ENCODE measurements around the gene CAPRIN1. TPM values are rescaled to one million over a fixed set of nuclear protein-coding genes. Genes with fewer than 3 reads are reported as not detected.

The CAPRIN1 gene
- total and polyA plus RNA-seq, 10 of the 15 experiments (the other 5 are each of a cell fraction or from before 2014, with no cell fraction given) = 50.4 to 228 (median 191) TPM

DNA sequence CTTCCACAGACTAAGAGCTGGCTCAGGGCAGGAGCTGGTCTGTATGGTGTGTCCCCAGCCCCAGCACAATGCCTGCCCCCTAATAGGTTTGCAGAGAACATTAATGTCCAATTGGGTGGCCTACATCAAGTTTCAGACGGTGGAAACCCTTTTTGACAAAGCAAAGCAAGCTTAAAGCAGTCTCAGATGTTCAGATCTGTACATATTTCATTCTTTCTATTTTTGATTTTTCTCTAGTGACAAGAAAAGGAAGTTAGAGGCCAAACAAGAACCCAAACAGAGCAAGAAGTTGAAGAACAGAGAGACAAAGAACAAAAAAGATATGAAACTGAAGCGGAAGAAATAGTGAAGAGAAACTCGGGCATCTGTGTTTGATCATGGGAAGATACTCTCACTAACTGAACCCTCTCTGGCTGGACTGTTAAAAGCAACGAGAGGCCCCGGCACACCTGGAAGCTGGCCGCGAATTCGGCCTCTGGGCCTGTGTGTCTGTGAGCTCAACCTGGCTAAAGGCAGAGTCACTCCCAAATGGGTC is 94.4 kb downstream of the CAPRIN1 start (continued):
- TF ChIP-seq, protein P1, sequence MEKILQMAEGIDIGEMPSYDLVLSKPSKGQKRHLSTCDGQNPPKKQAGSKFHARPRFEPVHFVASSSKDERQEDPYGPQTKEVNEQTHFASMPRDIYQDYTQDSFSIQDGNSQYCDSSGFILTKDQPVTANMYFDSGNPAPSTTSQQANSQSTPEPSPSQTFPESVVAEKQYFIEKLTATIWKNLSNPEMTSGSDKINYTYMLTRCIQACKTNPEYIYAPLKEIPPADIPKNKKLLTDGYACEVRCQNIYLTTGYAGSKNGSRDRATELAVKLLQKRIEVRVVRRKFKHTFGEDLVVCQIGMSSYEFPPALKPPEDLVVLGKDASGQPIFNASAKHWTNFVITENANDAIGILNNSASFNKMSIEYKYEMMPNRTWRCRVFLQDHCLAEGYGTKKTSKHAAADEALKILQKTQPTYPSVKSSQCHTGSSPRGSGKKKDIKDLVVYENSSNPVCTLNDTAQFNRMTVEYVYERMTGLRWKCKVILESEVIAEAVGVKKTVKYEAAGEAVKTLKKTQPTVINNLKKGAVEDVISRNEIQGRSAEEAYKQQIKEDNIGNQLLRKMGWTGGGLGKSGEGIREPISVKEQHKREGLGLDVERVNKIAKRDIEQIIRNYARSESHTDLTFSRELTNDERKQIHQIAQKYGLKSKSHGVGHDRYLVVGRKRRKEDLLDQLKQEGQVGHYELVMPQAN (conservative IDR thresholded peaks at IDR 0.05) = no peak
- TF ChIP-seq ZNF687 (IDR thresholded peaks at IDR 0.05) (peak; percentile 59; the same call in 1 of the 2 replicates), ATF7 (IDR thresholded peaks at IDR 0.05; ENCODE audit: low read depth) (0 out of 2 replicates have a peak, but pooled peaks have one; percentile 25), ETV6 (conservative IDR thresholded peaks at IDR 0.05 in 1 of 2, IDR thresholded peaks at IDR 0.05 in 1 of 2; ENCODE audit: borderline replicate concordance in 1 of 2, low read depth in 1 of 2) (peak in 1 of 2 experiments; percentile 69; a peak in 1 of 4 replicates), CHD4 (IDR thresholded peaks at IDR 0.05) (no peak), TBL1XR1 (IDR thresholded peaks at IDR 0.05; ENCODE audit: low read depth, low read length) (0 out of 2 replicates have a peak, but pooled peaks have one; percentile 21), STAT3 (IDR thresholded peaks at IDR 0.05; ENCODE audit: low read depth, low read length) (no peak), LARP7 (IDR thresholded peaks at IDR 0.05) (no peak), ZNF217 (IDR thresholded peaks at IDR 0.05) (no peak), CBFB (IDR thresholded peaks at IDR 0.05; ENCODE audit: low read depth) (no peak), MXI1 (IDR thresholded peaks at IDR 0.05; ENCODE audit: low read depth, low read length) (0 out of 2 replicates have a peak, but pooled peaks have one; percentile 20), NR2C1 (IDR thresholded peaks at IDR 0.05) (no peak)
- TF ChIP-seq, protein P2, sequence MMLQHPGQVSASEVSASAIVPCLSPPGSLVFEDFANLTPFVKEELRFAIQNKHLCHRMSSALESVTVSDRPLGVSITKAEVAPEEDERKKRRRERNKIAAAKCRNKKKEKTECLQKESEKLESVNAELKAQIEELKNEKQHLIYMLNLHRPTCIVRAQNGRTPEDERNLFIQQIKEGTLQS (IDR thresholded peaks at IDR 0.05; ENCODE audit: borderline replicate concordance, extremely low read depth, low read depth, low read length) = no peak
- TF ChIP-seq, protein P3, sequence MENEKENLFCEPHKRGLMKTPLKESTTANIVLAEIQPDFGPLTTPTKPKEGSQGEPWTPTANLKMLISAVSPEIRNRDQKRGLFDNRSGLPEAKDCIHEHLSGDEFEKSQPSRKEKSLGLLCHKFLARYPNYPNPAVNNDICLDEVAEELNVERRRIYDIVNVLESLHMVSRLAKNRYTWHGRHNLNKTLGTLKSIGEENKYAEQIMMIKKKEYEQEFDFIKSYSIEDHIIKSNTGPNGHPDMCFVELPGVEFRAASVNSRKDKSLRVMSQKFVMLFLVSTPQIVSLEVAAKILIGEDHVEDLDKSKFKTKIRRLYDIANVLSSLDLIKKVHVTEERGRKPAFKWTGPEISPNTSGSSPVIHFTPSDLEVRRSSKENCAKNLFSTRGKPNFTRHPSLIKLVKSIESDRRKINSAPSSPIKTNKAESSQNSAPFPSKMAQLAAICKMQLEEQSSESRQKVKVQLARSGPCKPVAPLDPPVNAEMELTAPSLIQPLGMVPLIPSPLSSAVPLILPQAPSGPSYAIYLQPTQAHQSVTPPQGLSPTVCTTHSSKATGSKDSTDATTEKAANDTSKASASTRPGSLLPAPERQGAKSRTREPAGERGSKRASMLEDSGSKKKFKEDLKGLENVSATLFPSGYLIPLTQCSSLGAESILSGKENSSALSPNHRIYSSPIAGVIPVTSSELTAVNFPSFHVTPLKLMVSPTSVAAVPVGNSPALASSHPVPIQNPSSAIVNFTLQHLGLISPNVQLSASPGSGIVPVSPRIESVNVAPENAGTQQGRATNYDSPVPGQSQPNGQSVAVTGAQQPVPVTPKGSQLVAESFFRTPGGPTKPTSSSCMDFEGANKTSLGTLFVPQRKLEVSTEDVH (IDR thresholded peaks at IDR 0.05; ENCODE audit: low read depth, partially characterized antibody) = no peak
- TF ChIP-seq, protein P4, sequence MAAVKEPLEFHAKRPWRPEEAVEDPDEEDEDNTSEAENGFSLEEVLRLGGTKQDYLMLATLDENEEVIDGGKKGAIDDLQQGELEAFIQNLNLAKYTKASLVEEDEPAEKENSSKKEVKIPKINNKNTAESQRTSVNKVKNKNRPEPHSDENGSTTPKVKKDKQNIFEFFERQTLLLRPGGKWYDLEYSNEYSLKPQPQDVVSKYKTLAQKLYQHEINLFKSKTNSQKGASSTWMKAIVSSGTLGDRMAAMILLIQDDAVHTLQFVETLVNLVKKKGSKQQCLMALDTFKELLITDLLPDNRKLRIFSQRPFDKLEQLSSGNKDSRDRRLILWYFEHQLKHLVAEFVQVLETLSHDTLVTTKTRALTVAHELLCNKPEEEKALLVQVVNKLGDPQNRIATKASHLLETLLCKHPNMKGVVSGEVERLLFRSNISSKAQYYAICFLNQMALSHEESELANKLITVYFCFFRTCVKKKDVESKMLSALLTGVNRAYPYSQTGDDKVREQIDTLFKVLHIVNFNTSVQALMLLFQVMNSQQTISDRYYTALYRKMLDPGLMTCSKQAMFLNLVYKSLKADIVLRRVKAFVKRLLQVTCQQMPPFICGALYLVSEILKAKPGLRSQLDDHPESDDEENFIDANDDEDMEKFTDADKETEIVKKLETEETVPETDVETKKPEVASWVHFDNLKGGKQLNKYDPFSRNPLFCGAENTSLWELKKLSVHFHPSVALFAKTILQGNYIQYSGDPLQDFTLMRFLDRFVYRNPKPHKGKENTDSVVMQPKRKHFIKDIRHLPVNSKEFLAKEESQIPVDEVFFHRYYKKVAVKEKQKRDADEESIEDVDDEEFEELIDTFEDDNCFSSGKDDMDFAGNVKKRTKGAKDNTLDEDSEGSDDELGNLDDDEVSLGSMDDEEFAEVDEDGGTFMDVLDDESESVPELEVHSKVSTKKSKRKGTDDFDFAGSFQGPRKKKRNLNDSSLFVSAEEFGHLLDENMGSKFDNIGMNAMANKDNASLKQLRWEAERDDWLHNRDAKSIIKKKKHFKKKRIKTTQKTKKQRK (IDR thresholded peaks at IDR 0.05; ENCODE audit: low read depth, low read length) = no peak

All from GM12878 (cell line).